HG03432 (cell line): ENCODE measurements around the gene KMO.

Source experiments
- ATAC-seq: cut with Tn5 transposase; IDR thresholded peaks from one replicate; pipeline ENCODE4 v1.9.1; 2021; ENCODE audit warnings: mild to moderate bottlenecking, moderate library complexity; ENCODE audit not compliant: unreplicated experiment

The KMO gene

DNA sequence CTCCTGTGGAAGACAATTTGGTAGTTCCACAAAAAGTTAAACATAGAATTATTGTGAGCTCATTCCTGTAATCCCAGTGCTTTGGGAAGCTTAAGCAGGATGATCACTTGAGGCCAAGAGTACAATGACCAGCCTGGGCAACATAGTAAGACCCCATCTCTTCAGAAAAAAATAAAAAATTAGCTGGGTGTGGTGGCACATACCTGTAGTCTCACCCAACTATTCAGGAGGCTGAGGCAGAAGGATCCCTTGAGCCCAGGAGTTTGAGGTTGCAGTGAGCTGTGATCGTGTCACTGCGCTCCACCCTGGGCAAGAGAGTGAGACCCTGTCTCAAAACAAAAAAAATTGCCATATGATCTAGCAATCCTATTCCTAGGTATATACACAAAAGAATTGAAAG is 112.1 kb downstream of the KMO start:
- ATAC-seq: no peak

DNA sequence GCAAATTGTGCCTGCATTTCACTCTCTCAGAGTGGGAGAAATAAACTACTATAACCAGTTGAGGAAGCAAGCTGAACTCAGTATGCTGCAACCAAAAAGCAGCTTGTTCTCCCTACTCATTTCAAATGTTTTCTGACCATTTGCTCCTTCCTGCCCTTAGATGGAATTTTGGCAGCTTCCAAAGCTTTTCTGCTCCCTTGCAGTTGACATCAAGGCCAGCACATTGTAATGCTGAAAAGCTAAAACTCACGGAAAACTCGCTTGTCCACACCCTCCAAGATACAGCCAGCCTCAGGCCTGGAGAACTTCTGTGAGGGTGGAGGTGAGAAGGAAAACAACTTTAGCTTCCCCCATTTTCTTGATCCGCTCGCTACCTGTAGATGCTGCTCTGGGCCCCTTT is 113.0 kb downstream of the KMO start:
- no peak for ATAC-seq
